ENCODE data around the gene MAP3K13.
"Not testable (repeated sequence)": the region's sequence is repeated elsewhere in the genome, so short reads cannot be mapped to it uniquely, and the experiment has no call there.

The MAP3K13 gene

DNA sequence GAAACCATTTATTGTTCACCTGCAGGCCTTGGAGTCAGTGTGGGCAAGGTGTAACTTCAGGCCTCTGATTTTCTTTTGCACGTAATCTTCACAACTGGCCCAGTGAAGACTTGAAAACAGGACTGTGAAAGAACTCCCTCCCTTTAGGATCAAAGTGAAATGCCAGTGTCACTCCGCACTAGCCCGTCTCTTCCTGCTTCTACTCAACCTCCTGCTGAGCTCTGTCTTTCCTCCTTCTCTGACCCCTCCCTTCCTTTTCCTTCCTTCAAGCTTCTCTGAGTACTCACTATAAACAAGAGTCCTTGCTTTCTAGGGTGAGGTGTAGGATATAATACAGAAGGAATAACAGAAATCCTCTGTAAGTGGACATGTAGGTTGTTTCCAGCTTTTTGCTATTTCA is 107.4 kb downstream of the MAP3K13 start:
- peaks cover 11% of the 10 kb centered on the region for H3K4me1 ChIP-seq (ENCODE audit: insufficient read depth, low read length)
- H3K36me3 ChIP-seq (ENCODE audit: insufficient read depth, low read length) = no peaks in the 10 kb centered on the region
- H3K9me3 ChIP-seq (ENCODE audit: control insufficient read depth, insufficient read depth, low read length) = no peaks in the 10 kb centered on the region
- no peak overlapping the region for H3K9ac ChIP-seq (ENCODE audit: low read depth, low read length)

DNA sequence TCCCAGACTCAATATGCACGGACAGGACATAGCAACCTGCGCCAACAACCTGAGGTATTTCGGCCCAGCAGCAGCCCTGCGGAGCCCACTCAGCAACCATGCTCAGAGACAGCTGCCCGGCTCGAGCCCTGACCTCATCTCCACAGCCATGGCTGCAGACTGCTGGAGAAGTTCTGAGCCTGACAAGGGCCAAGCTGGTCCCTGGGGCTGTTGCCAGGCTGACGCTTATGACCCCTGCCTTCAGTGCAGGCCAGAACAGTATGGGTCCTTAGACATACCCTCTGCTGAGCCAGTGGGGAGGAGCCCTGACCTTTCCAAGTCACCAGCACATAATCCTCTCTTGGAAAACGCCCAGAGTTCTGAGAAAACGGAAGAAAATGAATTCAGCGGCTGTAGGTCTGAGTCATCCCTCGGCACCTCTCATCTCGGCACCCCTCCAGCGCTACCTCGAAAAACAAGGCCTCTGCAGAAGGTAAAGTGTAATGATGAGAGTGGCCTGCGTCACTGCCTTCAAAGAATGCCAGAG is 110.4 kb downstream of the MAP3K13 start:
- Histone ChIP-seq H3K9me3 (ENCODE audit: control insufficient read depth, insufficient read depth, low read length) (no peaks in the 10 kb centered on the region), H3K36me3 (ENCODE audit: insufficient read depth, low read length) (peaks cover 2% of the 10 kb centered on the region; the same call in 1 of the 2 replicates), H3K4me1 (ENCODE audit: insufficient read depth, low read length) (peaks cover 11% of the 10 kb centered on the region), H3K9ac (ENCODE audit: low read depth, low read length) (no peak overlapping the region)

DNA sequence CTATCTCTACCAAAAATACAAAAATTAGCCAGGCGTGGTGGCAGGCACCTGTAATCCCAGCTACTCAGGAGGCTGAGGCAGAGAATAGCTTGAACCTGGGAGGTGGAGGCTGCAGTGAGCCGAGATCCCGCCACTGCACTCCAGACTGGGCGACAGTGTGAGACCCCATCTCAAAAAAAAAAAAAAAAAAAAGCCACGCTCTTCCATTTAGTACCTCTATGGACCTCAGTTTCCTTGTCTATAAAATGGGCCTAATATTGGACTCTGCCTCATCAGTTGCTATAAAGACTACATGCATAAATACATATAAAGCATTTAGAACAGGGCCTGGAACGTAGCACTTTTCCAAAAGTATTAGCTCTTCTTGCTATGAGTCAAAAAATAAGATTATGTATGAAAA is 112.0 kb downstream of the MAP3K13 start:
- H3K4me1 ChIP-seq (ENCODE audit: insufficient read depth, low read length); H3K36me3 ChIP-seq (ENCODE audit: insufficient read depth, low read length); H3K9me3 ChIP-seq (ENCODE audit: control insufficient read depth, insufficient read depth, low read length); H3K9ac ChIP-seq (ENCODE audit: low read depth, low read length): not testable (repeated sequence)

DNA sequence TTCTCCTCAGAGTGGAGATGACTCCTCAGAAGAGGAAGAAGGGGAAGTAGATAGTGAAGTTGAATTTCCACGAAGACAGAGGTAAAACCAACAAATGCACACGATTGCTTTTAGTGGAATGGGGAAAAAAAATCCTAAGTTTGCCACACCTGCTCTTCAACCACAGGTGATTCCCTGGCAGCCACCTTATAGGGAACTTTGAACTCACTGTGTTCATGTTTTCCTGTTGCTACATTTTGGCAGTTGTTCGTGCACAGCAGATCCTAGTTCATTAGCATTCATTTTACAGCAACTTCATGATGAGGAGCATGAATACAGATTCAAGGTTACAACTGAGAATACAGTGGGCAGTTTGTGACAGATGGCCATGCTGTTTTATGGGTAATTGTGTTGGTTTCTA is 114.4 kb downstream of the MAP3K13 start:
- no peaks in the 10 kb centered on the region for H3K4me1 ChIP-seq (ENCODE audit: insufficient read depth, low read length)
- no peak overlapping the region for H3K9ac ChIP-seq (ENCODE audit: low read depth, low read length)
- H3K36me3 ChIP-seq (ENCODE audit: insufficient read depth, low read length) = peaks cover 2% of the 10 kb centered on the region; the same call in 1 of the 2 replicates
- no peaks in the 10 kb centered on the region for H3K9me3 ChIP-seq (ENCODE audit: control insufficient read depth, insufficient read depth, low read length)

DNA sequence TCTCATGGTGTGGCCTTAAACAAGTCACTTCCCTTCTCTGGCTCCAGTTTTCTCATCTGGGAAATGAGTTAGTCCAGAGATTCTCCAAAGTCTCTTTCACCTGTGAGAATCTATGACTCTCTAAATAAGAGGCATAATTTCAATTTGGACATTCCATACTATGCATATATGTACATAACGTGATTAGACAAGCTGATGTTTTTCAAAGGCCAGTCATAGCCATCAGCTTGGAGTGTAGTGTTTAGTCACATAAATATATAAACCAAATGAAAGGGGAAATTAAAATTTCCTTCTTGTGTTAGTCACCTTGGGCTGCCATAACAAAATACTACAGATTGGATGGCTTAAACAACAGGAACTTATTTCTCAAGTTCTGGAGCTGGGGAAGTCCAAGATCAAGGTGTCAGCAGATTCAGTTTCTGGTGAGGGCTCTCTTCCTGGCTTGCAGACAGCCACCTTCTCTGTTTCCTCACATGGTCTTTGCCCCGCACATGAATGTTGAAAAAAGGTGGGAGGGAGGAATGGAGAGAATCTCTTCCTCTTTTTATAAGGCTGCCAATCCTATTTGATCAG is 116.5 kb downstream of the MAP3K13 start:
- Histone ChIP-seq H3K36me3 (ENCODE audit: insufficient read depth, low read length) (peaks cover 2% of the 10 kb centered on the region; the same call in 1 of the 2 replicates), H3K4me1 (ENCODE audit: insufficient read depth, low read length) (no peaks in the 10 kb centered on the region), H3K9me3 (ENCODE audit: control insufficient read depth, insufficient read depth, low read length) (no peaks in the 10 kb centered on the region), H3K9ac (ENCODE audit: low read depth, low read length) (no peak overlapping the region)

DNA sequence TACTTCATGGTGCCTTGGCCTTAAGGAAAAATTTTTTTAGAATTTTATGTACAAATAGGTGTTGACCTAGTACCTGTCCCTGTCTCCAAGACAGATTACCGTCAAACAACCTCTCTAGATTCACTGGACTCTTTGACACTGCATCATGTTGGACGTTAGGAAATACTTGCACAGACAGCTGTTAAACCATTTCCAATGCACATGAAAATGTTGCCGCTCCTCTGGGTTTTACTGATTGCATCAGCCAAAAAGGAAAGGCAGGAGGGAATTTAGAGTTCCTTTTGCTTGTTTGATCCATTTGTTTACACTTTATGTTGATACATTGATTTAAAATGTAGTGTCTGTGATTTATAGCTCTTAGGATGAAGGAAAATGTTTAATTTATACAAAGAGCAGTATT is 121.4 kb downstream of the MAP3K13 start:
- Histone ChIP-seq H3K9me3 (ENCODE audit: control insufficient read depth, insufficient read depth, low read length) (no peaks in the 10 kb centered on the region), H3K36me3 (ENCODE audit: insufficient read depth, low read length) (no peaks in the 10 kb centered on the region; the same call in 1 of the 2 replicates), H3K4me1 (ENCODE audit: insufficient read depth, low read length) (no peaks in the 10 kb centered on the region), H3K9ac (ENCODE audit: low read depth, low read length) (no peak overlapping the region)

DNA sequence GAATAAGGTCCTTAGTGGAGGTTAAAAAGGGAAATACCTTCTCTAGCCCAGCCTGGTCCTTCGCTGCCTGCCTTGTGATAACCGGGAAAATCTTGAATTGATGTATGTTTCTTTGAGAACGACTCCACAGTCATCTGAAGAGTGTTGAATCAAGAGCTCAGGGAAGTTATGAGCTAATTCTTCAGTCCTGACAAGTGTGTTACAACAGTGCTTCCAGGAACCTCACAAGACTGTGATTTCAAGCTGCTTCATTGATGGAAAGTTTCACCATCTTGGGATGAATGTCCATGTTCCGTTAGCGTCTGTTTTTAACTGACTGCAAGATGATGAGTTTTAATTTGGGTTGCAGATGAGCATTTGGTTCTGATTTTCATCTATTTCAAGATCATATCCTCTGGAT is 123.5 kb downstream of the MAP3K13 start:
- H3K36me3 ChIP-seq (ENCODE audit: insufficient read depth, low read length) = peaks cover under 1% of the 10 kb centered on the region; the same call in 1 of the 2 replicates
- H3K9ac ChIP-seq (ENCODE audit: low read depth, low read length) = no peak overlapping the region
- H3K9me3 ChIP-seq (ENCODE audit: control insufficient read depth, insufficient read depth, low read length) = no peaks in the 10 kb centered on the region
- no peaks in the 10 kb centered on the region for H3K4me1 ChIP-seq (ENCODE audit: insufficient read depth, low read length)

DNA sequence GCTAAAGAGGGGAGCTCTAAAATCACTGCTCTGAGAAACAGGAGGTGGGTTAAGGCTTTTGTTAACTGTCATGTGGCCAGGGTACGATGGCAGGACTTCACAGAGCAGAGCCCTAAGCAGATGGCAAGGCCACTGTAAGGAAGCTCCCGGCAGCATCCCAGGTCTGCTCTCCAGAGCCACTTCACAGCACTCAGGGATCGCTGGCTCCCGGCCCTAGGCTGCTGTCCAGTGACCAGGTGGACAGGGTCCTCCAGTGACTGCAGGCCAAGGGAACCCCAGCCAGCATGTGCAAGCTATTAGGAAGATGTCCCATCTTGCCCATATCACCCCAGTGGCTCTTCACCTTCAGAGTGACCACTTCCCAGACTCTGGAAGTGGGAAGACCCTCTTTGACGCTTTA is 125.5 kb downstream of the MAP3K13 start:
- Histone ChIP-seq H3K9me3 (ENCODE audit: control insufficient read depth, insufficient read depth, low read length) (no peaks in the 10 kb centered on the region), H3K9ac (ENCODE audit: low read depth, low read length) (no peak overlapping the region), H3K4me1 (ENCODE audit: insufficient read depth, low read length) (no peaks in the 10 kb centered on the region), H3K36me3 (ENCODE audit: insufficient read depth, low read length) (peaks cover 2% of the 10 kb centered on the region; the same call in 1 of the 2 replicates)

DNA sequence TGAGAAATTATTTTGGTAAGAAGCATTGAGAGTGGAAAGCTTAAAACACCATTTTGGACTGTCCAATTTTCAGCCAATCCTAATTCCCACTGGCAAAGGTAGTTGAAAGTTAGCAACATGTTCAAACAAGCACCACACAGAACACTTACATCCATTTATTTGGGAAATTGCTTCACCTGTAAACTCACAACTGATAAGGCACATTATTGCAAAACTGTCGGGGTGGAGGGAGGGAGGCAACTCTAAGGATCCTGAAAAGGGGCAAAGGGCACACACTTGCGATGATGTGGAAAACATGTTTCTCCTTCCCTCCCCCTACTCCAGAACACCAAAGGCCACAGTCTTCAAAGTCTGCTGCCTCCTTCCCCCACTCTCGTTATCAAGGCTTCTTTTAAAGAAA is 126.5 kb downstream of the MAP3K13 start:
- H3K9ac ChIP-seq (ENCODE audit: low read depth, low read length) = no peak overlapping the region
- H3K9me3 ChIP-seq (ENCODE audit: control insufficient read depth, insufficient read depth, low read length) = no peaks in the 10 kb centered on the region
- no peaks in the 10 kb centered on the region for H3K4me1 ChIP-seq (ENCODE audit: insufficient read depth, low read length)
- H3K36me3 ChIP-seq (ENCODE audit: insufficient read depth, low read length) = peaks cover 10% of the 10 kb centered on the region

DNA sequence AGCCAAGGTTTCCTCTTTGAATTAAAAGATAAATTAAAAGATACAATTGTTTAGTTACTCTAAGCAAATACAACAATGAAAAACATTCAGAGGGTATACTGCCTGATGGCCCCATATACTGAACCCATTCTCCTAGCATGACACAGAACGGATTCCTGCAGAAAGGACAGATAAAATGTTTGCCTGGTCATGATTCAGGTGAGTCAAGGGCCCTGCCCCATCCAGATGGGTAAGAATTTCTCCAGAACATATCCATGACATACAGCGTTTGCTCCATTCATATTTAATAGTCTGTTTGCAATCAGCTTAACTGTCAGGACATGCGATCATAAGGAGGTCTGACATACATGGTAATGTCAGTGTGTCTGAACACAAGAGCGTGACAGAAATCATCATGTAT is 127.3 kb downstream of the MAP3K13 start:
- Histone ChIP-seq H3K9me3 (ENCODE audit: control insufficient read depth, insufficient read depth, low read length) (no peaks in the 10 kb centered on the region), H3K9ac (ENCODE audit: low read depth, low read length) (no peak overlapping the region), H3K36me3 (ENCODE audit: insufficient read depth, low read length) (peaks cover 14% of the 10 kb centered on the region), H3K4me1 (ENCODE audit: insufficient read depth, low read length) (no peaks in the 10 kb centered on the region)

DNA sequence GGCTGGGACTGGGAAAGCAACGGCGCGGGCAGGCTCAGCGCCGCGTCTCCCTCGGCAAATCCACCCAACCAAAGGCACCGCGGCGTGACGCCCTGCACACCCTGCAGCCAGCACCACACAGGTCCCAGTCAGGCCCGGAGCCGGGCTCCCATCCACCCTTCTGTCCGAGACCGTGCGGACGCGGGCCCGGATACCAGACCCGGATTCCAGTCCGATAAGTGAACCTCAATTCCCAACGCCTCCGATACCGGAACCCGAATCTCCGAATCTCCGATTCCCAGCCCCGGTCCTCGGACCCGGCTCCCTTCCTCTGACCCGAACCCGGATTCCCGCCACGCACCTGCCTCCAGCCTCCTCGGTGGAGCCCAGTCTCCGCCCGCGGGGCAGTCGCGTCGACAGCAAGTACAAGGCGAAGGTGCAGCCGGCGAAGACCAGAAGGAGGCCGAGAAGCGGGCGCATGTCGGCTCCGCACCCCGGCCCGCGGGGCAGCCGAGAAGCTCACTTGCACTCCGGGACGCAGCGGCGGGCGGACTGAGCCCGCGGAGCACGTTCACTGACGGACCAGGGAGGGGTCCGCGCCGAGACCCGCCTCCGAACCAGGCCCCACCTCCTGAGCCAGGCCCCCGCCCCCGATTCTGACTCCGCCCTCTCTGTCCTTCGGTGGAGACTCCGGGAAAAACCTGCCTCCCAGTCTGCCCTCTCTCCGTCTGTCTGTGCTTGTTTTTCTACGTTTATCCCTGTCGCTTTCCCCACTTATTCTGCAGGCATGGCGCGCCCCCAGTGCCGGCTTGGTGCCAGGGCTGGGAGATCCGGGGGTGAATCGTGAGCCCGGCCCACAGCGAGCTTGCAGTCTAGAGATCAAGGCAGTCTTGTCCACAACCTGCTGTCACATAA is 135.8 kb downstream of the MAP3K13 start, which contains the start of gene TMEM41A:
TMEM41A (minus strand) TSS at position 533 of the 894 bp plus-strand sequence; CDS start at position 459, 74 bp downstream.
- no peaks in the 10 kb centered on the region for H3K9me3 ChIP-seq (ENCODE audit: control insufficient read depth, insufficient read depth, low read length)
- H3K4me1 ChIP-seq (ENCODE audit: insufficient read depth, low read length) = no peaks in the 10 kb centered on the region
- H3K36me3 ChIP-seq (ENCODE audit: insufficient read depth, low read length) = peaks cover 11% of the 10 kb centered on the region
- H3K9ac ChIP-seq (ENCODE audit: low read depth, low read length) = peak within 1 kb of the TSS; percentile 97

DNA sequence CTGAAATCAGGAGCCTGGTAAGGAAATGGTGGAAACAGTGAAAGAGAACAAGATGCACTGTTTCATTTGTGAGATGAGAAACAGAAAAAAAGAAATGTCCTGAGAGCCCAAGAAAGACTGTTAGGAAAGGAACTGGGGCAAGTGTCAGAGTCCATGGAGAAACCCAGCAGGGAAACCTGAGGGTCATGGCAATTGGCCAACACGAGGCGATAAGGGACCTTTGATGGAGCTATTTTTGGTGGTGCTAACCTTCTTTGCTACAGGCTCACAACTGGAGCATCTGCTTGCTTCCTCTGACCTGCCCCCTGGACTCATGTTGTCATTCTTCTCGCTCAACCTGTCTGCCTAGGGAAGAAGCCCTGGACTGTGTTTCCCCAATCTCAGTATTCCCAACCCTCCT is 140.1 kb downstream of the MAP3K13 start:
- Histone ChIP-seq H3K9me3 (ENCODE audit: control insufficient read depth, insufficient read depth, low read length) (no peaks in the 10 kb centered on the region), H3K4me1 (ENCODE audit: insufficient read depth, low read length) (no peaks in the 10 kb centered on the region), H3K9ac (ENCODE audit: low read depth, low read length) (no peak overlapping the region), H3K36me3 (ENCODE audit: insufficient read depth, low read length) (no peaks in the 10 kb centered on the region)

DNA sequence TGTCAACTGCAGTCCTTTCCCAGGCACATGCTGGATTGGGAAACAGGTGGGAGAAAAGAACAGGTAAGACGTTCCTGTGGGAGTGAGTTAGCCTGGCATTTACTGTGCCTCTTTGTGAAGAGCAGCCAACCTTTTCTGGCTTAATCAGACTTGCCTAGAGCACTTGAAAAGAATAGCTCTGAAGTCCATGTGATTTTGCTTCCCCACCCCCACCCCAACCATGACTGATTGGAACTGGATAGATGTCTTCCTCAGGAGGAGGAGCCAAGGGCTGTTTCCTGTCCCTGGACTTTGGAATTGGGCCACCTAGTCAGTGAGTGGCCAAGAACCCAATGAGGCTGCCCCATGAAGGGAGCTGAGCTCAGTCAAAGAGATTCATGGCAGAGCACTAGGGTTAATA is 140.6 kb downstream of the MAP3K13 start:
- Histone ChIP-seq H3K9ac (ENCODE audit: low read depth, low read length) (no peak overlapping the region), H3K36me3 (ENCODE audit: insufficient read depth, low read length) (no peaks in the 10 kb centered on the region), H3K9me3 (ENCODE audit: control insufficient read depth, insufficient read depth, low read length) (no peaks in the 10 kb centered on the region), H3K4me1 (ENCODE audit: insufficient read depth, low read length) (no peaks in the 10 kb centered on the region)

DNA sequence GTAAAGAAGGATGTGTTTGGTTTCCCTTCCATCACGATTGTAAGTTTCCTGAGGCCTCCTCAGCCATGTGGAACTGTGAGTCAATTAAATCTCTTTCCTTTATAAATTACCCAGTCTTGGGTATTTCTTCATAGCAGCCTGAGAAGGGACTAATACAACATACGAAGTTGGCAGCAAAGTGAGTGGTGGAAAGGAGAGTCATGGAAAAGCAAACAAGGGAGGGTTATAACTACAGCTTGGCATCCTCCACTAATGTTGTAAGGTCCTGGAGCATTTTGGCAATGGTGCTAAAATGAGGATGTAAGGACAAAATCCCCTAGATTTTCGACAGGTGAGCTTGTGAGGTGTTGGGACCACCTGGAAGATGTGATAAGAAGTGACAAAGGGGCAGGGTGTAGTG is 141.7 kb downstream of the MAP3K13 start:
- H3K9me3 ChIP-seq (ENCODE audit: control insufficient read depth, insufficient read depth, low read length) = no peaks in the 10 kb centered on the region
- H3K4me1 ChIP-seq (ENCODE audit: insufficient read depth, low read length) = no peaks in the 10 kb centered on the region
- no peaks in the 10 kb centered on the region for H3K36me3 ChIP-seq (ENCODE audit: insufficient read depth, low read length)
- H3K9ac ChIP-seq (ENCODE audit: low read depth, low read length) = no peak overlapping the region

DNA sequence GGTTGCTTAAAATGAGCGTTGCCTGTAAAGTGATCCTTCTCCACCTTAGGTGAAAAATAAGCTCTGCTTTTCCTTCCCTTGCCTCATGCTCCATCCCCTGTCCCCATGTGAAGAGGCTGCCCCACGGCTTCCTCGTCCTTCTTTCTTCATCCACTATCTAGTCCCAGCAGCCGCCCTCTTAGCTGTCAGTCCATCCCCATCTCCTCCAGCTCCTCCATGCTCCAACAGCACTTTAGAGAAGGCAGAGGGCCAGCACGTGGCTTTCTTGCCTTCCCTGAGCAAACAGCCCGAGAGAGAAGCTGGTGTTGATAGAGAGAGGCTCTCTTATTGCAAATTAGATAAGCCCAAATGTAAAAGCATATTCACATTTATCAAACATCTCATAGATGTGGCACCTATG is 144.9 kb downstream of the MAP3K13 start:
- H3K9ac ChIP-seq (ENCODE audit: low read depth, low read length) = no peak overlapping the region
- H3K36me3 ChIP-seq (ENCODE audit: insufficient read depth, low read length) = no peaks in the 10 kb centered on the region
- no peaks in the 10 kb centered on the region for H3K9me3 ChIP-seq (ENCODE audit: control insufficient read depth, insufficient read depth, low read length)
- no peaks in the 10 kb centered on the region for H3K4me1 ChIP-seq (ENCODE audit: insufficient read depth, low read length)
